Measurements from ENCODE around the gene XPO4.

DNA sequence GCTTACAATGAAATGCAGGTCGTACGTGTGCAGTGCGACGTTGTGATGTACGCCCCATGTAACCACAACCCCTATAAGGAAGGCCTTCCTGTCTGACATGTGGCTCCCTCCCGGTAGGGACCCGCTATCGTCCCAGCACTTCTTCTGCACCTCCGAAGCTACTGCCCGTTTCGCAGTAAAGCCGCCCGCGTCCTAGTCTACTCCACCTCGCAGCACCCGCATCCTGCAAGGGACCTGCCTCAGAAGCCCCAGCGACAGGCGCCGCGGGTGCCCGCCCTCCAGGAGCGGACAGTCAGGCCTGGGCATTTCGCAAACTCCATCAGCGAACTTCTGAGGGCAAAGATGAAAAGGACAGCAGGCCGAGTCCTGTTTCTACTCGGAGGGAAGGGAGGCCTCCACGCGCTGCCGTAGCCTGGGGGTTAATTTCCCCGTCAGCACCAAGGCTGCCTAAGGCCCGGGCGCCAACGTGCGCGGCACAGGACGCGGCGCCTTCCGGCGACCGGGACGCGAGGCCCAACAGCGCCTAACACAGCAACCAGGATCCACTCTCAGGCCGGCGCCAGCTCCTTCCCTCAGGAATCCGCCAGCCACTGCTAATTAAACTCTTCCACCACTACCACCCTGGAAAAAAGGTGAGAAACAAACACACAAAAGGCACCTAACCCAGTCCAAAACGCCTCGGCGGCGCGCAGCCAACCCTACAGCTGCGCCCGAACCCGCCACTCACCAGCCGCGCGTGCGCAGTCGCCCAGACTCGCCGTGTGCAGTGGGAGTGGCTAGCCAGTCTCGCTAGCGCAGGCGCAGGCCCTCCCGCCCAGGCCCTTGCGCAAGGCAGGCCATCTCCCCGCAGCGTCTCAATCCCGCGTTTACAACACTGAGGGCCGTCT is 129.1 kb downstream of the XPO4 start, which contains the start of gene EEF1AKMT1:
- TF ChIP-seq EP300 (IDR thresholded peaks at IDR 0.05; ENCODE audit: borderline replicate concordance), result no peak
- TF ChIP-seq CREB1 (IDR thresholded peaks at IDR 0.05; ENCODE audit: low read depth), result no peak
- peak; percentile 20; the same call in 1 of the 2 replicates for TF ChIP-seq NFIC (IDR thresholded peaks at IDR 0.05)
- peak; percentile 61 for TF ChIP-seq TCF12 (IDR thresholded peaks at IDR 0.05; ENCODE audit: low read depth)

Data from Ishikawa (cell line).